ENCODE measurements around the gene NFU1.

- no peak for TF ChIP-seq SIN3A (IDR thresholded peaks at IDR 0.05; ENCODE audit: borderline replicate concordance, insufficient read depth, low read length)
- no peak for TF ChIP-seq REST (IDR thresholded peaks at IDR 0.05; ENCODE audit: insufficient read depth in 1 of 2, low read depth in 2 of 2, low read length in 2 of 2)
- TF ChIP-seq POLR2AphosphoS5 (IDR thresholded peaks at IDR 0.05; ENCODE audit: low read depth, low read length), result no peak
- TF ChIP-seq TAF1 (IDR thresholded peaks at IDR 0.05; ENCODE audit: borderline replicate concordance, insufficient read depth, low read length), result no peak
These were observed 41.4 kb downstream of the NFU1 start for GRCh38 chr2:69395866-69396265.

All from PFSK-1 (cell line).